Hematopoietic multipotent progenitor cell (in vitro differentiated cells): ENCODE data around the gene CERS5. TPM values are rescaled to one million over a fixed set of nuclear protein-coding genes. Genes with fewer than 3 reads are reported as not detected.

Experiments
- DNase-seq, 3 donors: peaks; one replicate each; pipeline ENCODE4 v3.0.0-alpha.2; 2011 to 2015; ENCODE audit warnings: low read depth in 2 of 3, low spot score in 2 of 3
- total RNA-seq: library from RNA; depleted of rRNA; stranded (reverse); fragments of >200 nt; gene quantifications from one replicate; pipeline ENCODE4 v1.2.3, GENCODE V29; 2012

CERS5 gene
- total RNA-seq, 1 donor = 28.3 TPM

DNA sequence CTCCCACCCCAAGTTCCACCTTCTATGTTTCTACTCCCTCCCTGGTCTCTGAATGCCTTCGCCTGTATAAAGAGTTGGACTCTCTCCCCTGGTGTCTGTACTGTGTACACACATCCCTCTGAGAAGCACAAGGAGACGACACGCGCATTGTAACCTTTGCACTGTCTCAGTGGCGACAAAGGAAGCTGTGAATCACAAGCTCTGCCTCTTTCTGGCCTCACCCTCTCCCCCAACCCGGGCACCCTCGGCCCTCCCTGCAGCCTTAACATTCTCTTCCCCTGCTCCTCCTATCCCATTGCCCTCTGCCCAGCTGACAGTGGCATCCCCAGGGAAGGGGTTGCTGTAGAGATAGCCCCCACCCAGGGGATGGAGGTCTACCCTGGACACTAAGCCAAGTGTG lies 84.5 kb downstream of the CERS5 start:
- no peak for DNase-seq

DNA sequence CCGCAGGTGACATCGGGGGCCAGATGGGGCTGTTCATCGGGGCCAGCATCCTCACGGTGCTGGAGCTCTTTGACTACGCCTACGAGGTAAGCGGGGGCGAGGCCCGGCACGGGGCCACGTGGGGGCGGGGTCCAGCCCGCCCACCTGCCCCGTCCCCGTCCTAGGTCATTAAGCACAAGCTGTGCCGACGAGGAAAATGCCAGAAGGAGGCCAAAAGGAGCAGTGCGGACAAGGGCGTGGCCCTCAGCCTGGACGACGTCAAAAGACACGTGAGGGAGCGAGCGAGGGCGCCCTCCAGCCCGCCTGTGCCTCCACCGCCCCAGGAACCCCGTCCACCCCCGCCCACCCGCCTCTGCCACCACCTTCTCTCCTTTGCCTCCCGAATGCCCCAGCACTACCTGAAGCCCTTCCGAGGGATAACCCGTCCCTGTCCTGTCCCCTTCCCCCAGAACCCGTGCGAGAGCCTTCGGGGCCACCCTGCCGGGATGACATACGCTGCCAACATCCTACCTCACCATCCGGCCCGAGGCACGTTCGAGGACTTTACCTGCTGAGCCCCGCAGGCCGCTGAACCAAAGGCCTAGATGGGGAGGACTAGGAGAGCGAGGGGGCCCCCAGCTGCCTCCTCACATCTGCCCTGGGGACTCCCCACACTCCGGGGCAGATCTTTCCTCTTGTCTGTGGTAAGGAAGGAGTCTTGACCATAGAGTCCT lies 85.9 kb downstream of the CERS5 start:
- no peak for DNase-seq

DNA sequence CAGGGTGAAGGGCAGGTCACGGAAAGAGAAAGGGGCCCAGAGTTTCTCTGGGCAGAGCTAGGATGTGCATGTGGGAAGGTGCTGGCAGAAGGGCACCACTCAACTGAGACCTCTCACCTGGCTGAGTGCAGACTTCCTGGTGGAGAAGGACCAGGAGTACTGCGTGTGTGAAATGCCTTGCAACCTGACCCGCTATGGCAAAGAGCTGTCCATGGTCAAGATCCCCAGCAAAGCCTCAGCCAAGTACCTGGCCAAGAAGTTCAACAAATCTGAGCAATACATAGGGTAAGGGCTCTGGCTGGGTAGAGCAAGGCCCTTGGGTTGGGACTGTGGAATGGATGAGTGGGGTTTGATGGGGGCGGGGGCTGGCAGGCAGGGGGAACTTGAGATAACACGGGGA lies 87.4 kb downstream of the CERS5 start:
- no peak for DNase-seq

Other genes starting within 250 kb of the CERS5 start
- under 0.01 TPM for gene AQP2, start 216.6 kb downstream of the CERS5 start, total RNA-seq
- gene AQP5, start 205.5 kb downstream of the CERS5 start, total RNA-seq = not detected
- under 0.01 TPM for gene AQP6, start 194.4 kb downstream of the CERS5 start, total RNA-seq
- gene RACGAP1, start 141.9 kb downstream of the CERS5 start, total RNA-seq = 9.4 TPM
- not detected for gene ASIC1, start 109.8 kb downstream of the CERS5 start, total RNA-seq
- 80.5 TPM for gene SMARCD1, start 82.0 kb downstream of the CERS5 start, total RNA-seq
- gene GPD1, start 63.4 kb downstream of the CERS5 start, total RNA-seq = under 0.01 TPM
- gene COX14, start 55.1 kb downstream of the CERS5 start, total RNA-seq = 47.4 TPM
- gene LIMA1, start 116.2 kb upstream of the CERS5 start, total RNA-seq = 8.9 TPM
- gene FAM186A, start 229.2 kb upstream of the CERS5 start, total RNA-seq = under 0.01 TPM
- gene LARP4, start 233.5 kb upstream of the CERS5 start, total RNA-seq = 11.0 TPM